Kidney epithelial cell (primary cell): Measurements from ENCODE around the gene ECHDC3. TPM values are rescaled to one million over a fixed set of nuclear protein-coding genes. Genes with fewer than 3 reads are reported as not detected.

Experiments
- DNase-seq: peaks from one replicate; pipeline ENCODE4 v3.0.0-alpha.2; 2010; ENCODE audit warnings: low read depth
- H3K27me3 ChIP-seq: 2 replicates; pipeline ENCODE4 v1.6.0; 2011; ENCODE audit warnings: low read length; ENCODE audit not compliant: control insufficient read depth, insufficient read depth
- H3K36me3 ChIP-seq: 2 replicates; pipeline ENCODE4 v1.5.1; 2011; ENCODE audit warnings: low read length; ENCODE audit not compliant: control insufficient read depth, insufficient read depth
- H3K4me3 ChIP-seq: 2 replicates; pipeline ENCODE4 v1.5.1; 2011; ENCODE audit warnings: low read depth, mild to moderate bottlenecking, control low read depth, low read length
- total RNA-seq: library from RNA; depleted of rRNA; stranded (reverse); fragments of >200 nt; gene quantifications from 2 replicates; pipeline ENCODE4 v1.2.3, GENCODE V29; 2015
- TF ChIP-seq, protein P1 (sequence below): IDR thresholded peaks from 2 replicates; pipeline ENCODE4 v1.5.1; 2011; ENCODE audit warnings: mild to moderate bottlenecking, moderate library complexity, low read length, control low read depth, inconsistent platforms; ENCODE audit not compliant: insufficient read depth, poor library complexity, severe bottlenecking

The ECHDC3 gene
- total RNA-seq, 1 donor from 2014 or later: 35.1 TPM

DNA sequence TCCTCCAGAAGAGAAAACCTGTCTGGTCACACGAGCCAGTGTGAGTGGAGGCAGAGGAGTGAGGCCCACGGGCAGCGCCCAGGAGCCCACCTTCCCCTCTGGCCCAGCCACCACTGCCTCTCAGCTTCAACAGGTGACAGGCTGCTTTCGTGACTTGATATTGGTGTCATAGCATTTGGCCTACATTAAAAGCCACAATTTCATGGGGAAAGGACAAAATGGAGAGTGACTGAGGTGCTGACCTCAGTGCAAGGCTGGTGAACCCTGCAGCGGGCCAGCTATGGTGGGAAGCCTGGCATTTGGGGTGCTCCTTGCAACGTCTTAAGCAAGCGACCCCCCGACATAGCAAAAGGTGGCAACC lies 21.3 kb downstream of the ECHDC3 start:
- no peaks in the 10 kb centered on the region for H3K36me3 ChIP-seq
- TF ChIP-seq, protein P1, sequence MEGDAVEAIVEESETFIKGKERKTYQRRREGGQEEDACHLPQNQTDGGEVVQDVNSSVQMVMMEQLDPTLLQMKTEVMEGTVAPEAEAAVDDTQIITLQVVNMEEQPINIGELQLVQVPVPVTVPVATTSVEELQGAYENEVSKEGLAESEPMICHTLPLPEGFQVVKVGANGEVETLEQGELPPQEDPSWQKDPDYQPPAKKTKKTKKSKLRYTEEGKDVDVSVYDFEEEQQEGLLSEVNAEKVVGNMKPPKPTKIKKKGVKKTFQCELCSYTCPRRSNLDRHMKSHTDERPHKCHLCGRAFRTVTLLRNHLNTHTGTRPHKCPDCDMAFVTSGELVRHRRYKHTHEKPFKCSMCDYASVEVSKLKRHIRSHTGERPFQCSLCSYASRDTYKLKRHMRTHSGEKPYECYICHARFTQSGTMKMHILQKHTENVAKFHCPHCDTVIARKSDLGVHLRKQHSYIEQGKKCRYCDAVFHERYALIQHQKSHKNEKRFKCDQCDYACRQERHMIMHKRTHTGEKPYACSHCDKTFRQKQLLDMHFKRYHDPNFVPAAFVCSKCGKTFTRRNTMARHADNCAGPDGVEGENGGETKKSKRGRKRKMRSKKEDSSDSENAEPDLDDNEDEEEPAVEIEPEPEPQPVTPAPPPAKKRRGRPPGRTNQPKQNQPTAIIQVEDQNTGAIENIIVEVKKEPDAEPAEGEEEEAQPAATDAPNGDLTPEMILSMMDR: no peak
- H3K4me3 ChIP-seq: no peak overlapping the region
- no peaks in the 10 kb centered on the region for H3K27me3 ChIP-seq
- no peak for DNase-seq

DNA sequence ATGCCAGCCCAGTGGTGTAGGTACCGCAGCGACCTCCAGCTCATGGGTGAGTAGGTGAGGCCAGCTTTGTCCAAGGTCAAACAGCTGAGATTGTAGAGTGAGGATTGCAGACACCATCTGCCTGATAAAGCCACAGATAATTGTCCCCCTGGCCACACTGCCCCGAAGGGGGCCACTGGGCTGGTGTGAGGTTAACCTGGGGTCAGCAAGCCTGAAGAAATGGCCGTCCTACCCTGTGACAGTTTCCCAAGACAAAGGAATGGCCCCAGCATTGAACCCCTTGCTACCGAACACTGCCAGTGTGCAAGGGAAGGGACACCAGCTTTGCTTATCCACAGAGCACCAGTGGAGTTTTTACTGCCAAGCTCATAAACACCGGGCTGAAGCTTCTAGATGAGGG lies 23.0 kb downstream of the ECHDC3 start:
- no peak for DNase-seq
- H3K36me3 ChIP-seq: no peaks in the 10 kb centered on the region
- TF ChIP-seq, protein P1: no peak

DNA sequence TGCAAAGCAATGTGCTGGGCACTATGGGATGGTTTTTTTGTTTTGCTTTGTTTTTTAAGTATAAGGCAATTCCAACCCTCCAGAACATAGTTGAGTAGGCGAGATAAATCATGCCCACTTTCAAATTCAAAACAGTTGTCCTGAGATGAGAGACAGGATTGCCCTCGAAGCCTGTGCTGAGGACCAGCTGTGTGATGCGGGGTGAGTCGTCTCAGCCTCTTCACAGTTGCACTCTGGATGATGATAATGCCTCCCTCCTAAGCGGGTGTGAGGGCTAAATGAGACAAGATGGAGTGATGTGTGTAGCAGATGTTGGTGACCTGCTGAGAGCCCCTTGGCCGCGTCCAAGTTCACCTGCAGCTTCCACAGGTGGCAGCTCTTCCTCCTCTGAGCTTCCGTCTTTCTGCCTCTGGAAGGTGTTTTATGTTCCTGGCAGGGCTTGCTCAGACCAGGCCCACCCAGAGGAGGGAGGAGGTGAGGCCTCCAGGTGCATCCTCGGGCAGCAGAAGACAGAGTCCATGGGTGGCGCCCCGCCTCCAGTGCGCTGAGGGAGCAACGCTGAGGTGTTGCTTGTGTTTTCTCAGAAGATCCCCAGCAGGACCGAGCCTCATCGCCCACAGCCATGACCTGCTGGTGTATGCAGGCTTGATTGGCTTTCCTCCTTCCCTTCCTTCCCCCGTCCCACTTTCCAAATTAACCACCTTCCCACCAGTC lies 30.6 kb downstream of the ECHDC3 start:
- Histone ChIP-seq H3K4me3 (no peak overlapping the region), H3K36me3 (no peaks in the 10 kb centered on the region), H3K27me3 (peaks cover 7% of the 10 kb centered on the region)
- no peak for DNase-seq
- TF ChIP-seq, protein P1: no peak

More for the DNA sequence above, 23.0 kb downstream of the ECHDC3 start:
- Histone ChIP-seq H3K27me3 (no peaks in the 10 kb centered on the region), H3K4me3 (no peak overlapping the region)

DNA sequence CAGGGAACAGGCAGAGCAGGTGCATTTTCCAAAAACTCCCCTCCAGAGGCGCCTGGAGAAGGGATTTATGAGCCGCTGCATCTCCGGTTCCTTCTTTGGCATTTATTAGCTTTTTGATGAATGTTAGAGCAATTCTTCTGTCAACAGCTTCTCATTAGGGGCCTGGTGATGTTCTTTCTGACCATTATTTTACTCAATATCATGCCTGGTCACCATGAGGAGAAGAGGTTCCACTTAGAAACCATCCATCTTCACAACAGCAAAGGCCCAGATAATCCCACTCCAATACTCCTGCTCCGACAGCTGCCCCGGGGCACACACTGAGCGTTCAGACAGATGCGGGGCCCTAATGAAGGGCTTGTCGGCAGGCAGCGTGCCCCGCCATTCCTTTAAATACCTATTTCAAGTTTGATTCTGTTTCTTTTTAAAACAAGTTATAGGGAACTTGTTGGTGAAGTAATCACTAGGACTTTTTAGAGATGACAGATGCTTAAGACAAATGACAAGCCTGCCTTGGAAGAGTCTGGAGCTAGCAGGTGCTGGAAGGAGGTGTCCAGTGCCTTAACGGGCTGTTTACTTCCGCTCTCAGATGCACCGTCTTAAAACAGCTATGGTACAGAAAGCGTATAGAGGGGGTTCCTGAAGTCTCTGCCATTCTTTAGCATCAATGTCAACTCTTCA lies 31.7 kb downstream of the ECHDC3 start:
- no peak for DNase-seq
- H3K27me3 ChIP-seq: peaks cover 7% of the 10 kb centered on the region

DNA sequence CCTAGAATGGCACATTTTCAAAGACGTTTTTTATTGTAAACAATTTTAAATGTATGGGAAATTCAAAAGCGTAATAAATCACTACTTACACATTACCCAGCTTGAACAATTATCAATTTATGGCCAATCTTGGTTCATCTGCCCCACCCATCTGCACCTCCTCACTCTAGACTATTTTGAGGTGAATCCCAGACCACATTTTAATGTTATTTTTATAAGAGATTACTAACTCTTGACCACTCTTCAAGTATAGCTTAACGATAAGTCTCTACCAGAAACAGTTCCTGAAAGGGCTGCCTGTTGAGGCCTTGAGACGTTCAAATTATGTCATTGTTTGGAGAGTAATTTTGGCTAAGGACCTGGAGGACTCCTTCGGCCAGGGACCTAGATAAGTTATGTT lies 33.2 kb downstream of the ECHDC3 start:
- TF ChIP-seq, protein P1: no peak
- Histone ChIP-seq H3K27me3 (peaks cover 7% of the 10 kb centered on the region), H3K36me3 (no peaks in the 10 kb centered on the region), H3K4me3 (no peak overlapping the region)
- DNase-seq: no peak

More for the DNA sequence above, 31.7 kb downstream of the ECHDC3 start:
- H3K4me3 ChIP-seq: no peak overlapping the region
- no peaks in the 10 kb centered on the region for H3K36me3 ChIP-seq
- TF ChIP-seq, protein P1: no peak
